Activated T-cell treated with anti-CD3 and anti-CD28 coated beads, Interleukin-2, amount 50 U/mL, for 48 hours (primary cell): ENCODE measurements around the gene MIA2.
"Not testable (repeated sequence)": the region's sequence is repeated elsewhere in the genome, so short reads cannot be mapped to it uniquely, and the experiment has no call there.

Experiments used
- DNase-seq, 2 experiments: peaks; one replicate each; pipeline ENCODE4 v3.0.0-alpha.2; 2020

The MIA2 gene

GRCh38 chr14:39231751-39232553 lies 1.8 kb upstream of the MIA2 start:
- DNase-seq: not testable (repeated sequence)

GRCh38 chr14:39232554-39233415 lies 930 bp upstream of the MIA2 start:
- no peak for DNase-seq

- DNase-seq: not testable (repeated sequence)
Observed at GRCh38 chr14:39234986-39235385, 1.3 kb downstream of the MIA2 start.

- DNase-seq: not testable (repeated sequence)
Observed at GRCh38 chr14:39235466-39235865, 1.8 kb downstream of the MIA2 start.

GRCh38 chr14:39240769-39241168 lies 7.1 kb downstream of the MIA2 start:
- no peak for DNase-seq

- DNase-seq: no peak
Observed at GRCh38 chr14:39241637-39242036, 7.9 kb downstream of the MIA2 start.

GRCh38 chr14:39243831-39244230 lies 10.1 kb downstream of the MIA2 start:
- no peak for DNase-seq

GRCh38 chr14:39246618-39247017 lies 12.9 kb downstream of the MIA2 start:
- no peak for DNase-seq

GRCh38 chr14:39247256-39247655 lies 13.5 kb downstream of the MIA2 start:
- DNase-seq: no peak

- DNase-seq: no peak
Observed at GRCh38 chr14:39251547-39251946, 17.8 kb downstream of the MIA2 start.

- not testable (repeated sequence) for DNase-seq
Observed at GRCh38 chr14:39257388-39257787, 23.7 kb downstream of the MIA2 start.

- DNase-seq: no peak
Observed at GRCh38 chr14:39258782-39259545, 25.2 kb downstream of the MIA2 start.

GRCh38 chr14:39260161-39260560 lies 26.4 kb downstream of the MIA2 start:
- not testable (repeated sequence) for DNase-seq

GRCh38 chr14:39262214-39262613 lies 28.5 kb downstream of the MIA2 start:
- DNase-seq: not testable (repeated sequence)

GRCh38 chr14:39264057-39264456 lies 30.3 kb downstream of the MIA2 start:
- DNase-seq: no peak

- no peak for DNase-seq
Observed at GRCh38 chr14:39264558-39264957, 30.8 kb downstream of the MIA2 start.

- no peak for DNase-seq
Observed at GRCh38 chr14:39265033-39265432, 31.3 kb downstream of the MIA2 start.

- DNase-seq: no peak
Observed at GRCh38 chr14:39265806-39266524, 32.2 kb downstream of the MIA2 start.

GRCh38 chr14:39266525-39266870 lies 32.8 kb downstream of the MIA2 start:
- peak; percentile 57 to 63 for DNase-seq

- DNase-seq: peak; percentile 80 to 84
Observed at GRCh38 chr14:39266871-39267607, 33.3 kb downstream of the MIA2 start.

GRCh38 chr14:39267608-39268005 lies 33.9 kb downstream of the MIA2 start:
- DNase-seq: no peak

GRCh38 chr14:39268393-39268792 lies 34.7 kb downstream of the MIA2 start:
- no peak for DNase-seq
